ENCODE data around the gene PAQR8. TPM values are rescaled to one million over a fixed set of nuclear protein-coding genes. Genes with fewer than 3 reads are reported as not detected.
"Not testable (repeated sequence)": the region's sequence is repeated elsewhere in the genome, so short reads cannot be mapped to it uniquely, and the experiment has no call there.

PAQR8 gene
- total RNA-seq, 2 experiments from 2014 or later = 8.1 to 9.2 TPM

DNA sequence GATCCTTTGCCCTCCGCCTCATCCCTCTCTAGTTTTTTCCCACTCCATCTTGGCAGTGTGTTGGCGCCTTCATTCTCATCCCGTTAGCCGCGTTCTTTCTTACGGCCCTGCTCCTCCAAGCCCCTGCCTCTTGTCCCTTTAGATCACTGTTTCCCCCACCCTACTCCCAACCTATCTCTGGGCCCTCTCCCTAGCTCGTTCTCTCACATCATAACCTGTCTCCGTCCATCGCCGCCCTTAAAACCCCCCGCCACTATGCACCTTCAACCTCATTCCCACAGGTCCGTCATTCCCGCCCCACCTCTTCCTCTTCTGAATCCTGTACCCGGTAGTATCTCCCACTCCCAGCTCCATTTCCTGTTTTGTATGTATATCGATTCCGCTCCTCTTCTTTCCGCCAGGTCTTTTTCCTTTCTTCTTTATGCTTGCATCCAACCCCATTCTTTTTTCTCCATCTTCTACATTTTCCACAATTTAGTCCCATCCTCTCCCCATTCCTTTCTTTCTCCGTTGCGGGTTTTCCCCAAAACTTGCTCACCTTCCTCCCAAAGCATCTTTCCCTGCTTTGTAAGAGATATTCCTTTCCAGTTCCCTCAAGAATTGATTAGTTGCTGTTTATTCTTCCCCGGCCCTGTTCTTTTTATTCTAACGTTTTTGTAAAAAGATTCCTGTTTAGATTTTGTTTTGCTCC lies 58.9 kb downstream of the PAQR8 start:
- POLR2A ChIA-PET = interaction anchor here (0.7 kb wide), 1 partner anchor 154 kb away, joined by 4 read pairs; no protein-coding TSS in a partner anchor

DNA sequence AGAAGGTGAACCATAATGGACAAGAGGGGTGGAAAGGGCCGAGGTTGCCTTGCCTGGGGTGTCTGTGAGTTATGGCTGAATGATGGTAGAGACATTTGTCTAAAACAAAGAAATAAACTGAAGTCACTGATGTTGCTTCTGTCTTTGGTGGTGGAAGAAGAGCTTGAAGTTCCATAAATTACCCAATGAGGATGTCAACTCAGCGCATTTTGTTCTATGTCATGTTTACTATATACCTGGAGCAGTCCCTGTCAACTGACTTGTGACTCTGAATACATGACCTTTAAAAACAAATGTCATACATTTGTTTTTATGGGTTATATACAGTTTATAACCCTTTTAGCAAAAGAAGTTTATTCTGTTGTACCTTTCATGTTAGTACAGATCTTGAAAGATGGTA lies 60.2 kb downstream of the PAQR8 start:
- ChIA-PET POLR2A (interaction anchor here (0.5 kb wide), 1 partner anchor 169 kb away, joined by 7 read pairs; no protein-coding TSS in a partner anchor), CTCF (interaction anchor here (1.2 kb wide), 1 partner anchor 154 kb away, joined by 3 read pairs; no protein-coding TSS in a partner anchor)

More for the DNA sequence above, 58.9 kb downstream of the PAQR8 start:
- CTCF ChIA-PET = interaction anchor here (1.2 to 1.3 kb wide), 2 partner anchors 155 to 241 kb away, joined by 3 to 4 read pairs; no protein-coding TSS in a partner anchor

DNA sequence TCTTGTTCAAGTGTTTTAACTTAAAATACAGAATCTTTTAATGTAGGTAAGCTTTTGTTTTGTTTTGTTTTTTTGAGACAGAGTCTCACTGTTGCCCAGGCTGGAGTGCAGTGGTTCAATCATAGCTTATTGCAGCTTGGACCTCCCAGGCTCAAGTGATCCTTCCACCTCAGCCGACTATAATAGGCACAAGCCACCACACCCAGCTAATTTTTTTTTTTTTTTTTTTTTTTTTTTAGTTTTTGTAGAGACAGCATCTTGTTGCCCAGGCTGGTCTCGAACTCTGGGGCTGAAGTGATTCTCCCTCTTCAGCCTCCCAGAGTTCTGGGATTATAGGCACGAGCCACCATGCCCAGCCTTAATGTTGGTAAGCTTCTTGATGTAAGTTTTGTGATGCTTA lies 61.5 kb downstream of the PAQR8 start:
- ChIA-PET POLR2A (interaction anchor here (0.6 kb wide), 1 partner anchor 119 kb away, joined by 6 read pairs; no protein-coding TSS in a partner anchor), CTCF (interaction anchor here (0.7 kb wide), 2 partner anchors 165 to 276 kb away, joined by 3 read pairs; no protein-coding TSS in a partner anchor)

DNA sequence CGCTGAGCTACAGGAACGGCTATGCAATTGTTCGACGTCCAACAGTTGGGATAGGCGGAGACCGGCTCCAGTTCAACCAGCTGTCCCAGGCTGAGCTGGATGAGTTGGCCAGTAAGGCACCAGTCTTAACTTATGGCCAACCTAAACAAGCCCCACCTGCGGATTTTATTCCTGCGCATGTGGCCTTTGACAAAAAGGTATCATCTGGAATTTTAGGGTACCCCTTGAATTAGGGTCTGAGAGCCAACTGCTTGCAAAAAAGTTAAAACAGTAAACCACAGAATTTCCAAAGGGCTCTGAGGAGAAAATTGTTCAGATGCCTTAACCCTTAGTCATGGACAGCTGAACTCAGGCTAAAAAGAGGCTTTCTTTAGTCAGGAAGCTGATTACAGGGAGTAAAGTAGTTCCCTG lies 62.0 kb downstream of the PAQR8 start:
- ChIA-PET CTCF (interaction anchor here (0.7 kb wide), 2 partner anchors 165 to 276 kb away, joined by 3 read pairs; no protein-coding TSS in a partner anchor), POLR2A (no interaction called here)

DNA sequence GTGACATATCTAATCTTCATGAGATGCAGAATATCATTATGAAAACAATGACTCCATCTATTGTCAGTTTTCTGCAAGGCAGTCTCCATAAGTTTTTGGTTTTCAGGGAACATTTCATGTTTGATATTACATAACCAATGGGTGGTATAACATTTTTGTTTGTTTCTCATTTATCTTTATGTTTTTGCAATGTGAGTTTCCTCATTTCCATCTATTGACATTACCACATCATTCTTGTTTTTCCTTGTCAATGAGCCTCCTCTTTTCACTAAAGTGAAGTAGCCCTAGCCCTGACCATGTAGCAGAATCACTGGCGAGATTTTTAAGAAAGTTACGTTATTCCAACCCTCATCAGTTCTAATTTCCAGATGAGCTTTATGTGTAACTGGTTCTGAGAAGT lies 62.6 kb downstream of the PAQR8 start:
- POLR2A ChIA-PET = no interaction called here
- CTCF ChIA-PET = no interaction called here

DNA sequence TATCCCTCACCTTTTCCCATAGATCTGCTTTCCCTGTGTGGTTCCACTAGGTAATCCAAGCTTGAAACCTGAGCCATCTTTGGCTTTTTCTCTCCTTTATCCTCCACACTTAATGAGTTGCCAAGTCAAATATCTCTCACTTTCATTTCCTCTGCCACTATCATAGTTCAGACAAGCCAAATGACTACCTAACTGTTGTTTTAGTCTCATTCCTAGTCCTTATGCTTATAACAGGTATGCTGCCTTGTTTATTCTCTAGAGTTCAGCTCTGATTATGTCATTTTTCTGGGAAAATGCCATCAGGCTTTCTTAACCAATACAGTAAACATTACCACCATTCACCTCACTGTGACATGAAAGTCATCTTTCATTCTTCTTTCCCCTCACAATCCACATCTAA lies 64.7 kb downstream of the PAQR8 start:
- POLR2A ChIA-PET = no interaction called here
- CTCF ChIA-PET = interaction anchor here (1.0 kb wide), 1 partner anchor 225 kb away, joined by 3 read pairs; no protein-coding TSS in a partner anchor

DNA sequence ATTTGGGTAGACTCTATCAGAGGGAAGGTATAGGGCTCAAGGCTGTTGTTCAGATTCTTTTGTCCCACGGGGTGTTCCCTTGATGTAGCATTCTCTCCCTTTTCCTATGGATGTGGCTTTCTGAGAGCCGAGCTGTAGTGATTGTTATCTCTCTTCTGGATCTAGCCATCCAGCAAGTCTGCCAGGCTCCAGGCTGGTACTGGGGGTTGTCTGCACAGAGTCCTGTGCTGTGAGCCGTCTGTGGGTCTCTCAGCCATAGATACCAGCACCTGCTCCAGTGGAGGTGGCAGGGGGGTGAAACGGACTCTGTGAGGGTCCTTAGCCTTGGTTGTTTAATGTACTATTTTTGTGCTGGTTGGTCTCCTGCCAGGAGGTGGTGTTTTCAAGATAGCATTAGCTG lies 71.3 kb downstream of the PAQR8 start:
- POLR2A ChIA-PET, CTCF ChIA-PET: not testable (repeated sequence)

DNA sequence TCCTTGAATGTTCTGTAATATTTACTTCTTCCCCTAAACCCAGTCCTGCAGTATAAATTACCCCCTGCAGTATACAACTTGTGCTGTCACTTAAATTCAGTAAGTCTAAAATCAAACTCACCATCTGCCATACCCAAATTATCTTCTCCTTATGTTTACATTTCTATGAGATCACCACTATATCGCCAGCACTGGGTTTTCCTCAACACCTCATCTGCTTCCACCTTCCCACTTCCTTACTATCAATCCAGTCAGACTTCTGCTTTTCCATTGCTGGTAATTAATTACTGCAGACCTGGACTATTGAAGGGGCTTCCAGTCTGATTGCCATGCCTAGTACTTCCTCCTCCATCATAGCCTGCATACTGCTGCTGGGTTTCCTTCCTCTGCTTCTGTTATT lies 73.4 kb downstream of the PAQR8 start:
- CTCF ChIA-PET = no interaction called here
- POLR2A ChIA-PET = no interaction called here

DNA sequence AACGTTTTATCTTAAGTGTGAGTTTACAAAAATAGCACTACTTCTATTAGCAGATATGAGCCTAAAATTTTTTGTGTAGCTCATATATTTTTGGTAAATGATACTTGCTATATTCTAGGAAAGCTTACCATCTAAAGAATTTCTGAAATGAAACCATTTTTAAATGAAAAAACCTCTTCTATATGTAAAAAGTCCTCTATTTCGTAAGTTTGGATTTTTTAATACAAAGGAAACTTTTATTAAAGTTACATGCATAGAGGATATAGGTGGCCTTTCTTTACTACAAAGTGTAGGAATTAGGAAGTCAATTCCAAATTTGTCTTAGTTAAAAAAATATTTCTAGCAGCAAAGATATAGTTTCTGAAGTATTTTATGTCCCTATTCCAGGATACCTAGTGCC lies 77.0 kb downstream of the PAQR8 start:
- ChIA-PET POLR2A (no interaction called here), CTCF (no interaction called here)

DNA sequence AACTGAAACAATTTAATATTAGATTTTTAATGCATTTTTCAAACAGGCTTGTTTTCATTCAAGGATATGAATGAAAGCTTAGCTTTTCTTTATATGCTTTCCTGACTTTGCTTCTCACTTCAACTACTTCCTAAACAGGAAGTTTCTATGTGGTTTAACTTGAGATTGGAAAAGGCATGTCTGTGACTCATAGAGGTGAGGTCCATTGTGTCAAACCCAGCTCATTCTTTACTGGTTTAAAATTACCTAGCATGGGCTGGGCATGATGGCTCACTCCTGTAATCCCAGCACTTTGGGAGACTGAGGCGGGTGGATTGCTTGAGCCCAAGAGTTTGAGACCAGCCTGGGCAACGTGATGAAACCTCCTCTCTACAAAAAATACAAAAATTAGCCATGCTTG lies 92.6 kb downstream of the PAQR8 start:
- CTCF ChIA-PET = interaction anchor here (0.9 kb wide), 1 partner anchor 10 kb away, joined by 3 read pairs; no protein-coding TSS in a partner anchor
- POLR2A ChIA-PET = no interaction called here

DNA sequence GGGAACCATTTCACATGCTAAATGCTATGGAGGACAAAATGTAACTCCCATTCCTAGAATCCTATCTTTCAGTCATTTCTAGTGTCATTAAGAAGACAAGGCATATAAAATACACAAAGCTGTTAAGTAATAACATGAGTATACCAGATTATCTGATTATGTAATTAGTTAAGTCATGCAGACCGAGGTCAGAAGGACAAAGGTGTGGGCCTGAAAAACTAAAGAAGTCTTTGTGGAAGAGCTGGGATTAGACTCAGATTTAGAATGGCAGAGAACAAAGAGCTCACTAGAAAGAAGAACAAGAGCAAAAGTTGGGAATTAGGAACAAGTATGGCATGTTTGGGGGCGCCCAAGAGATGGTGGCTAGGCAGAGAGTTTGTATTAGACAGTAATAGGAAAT lies 95.1 kb downstream of the PAQR8 start:
- ChIA-PET CTCF (no interaction called here), POLR2A (no interaction called here)

Other genes with a start within 250 kb of the PAQR8 start
- under 1 TPM; 0.61 to 0.78 TPM for gene IL17A, start 175.8 kb upstream of the PAQR8 start, total RNA-seq
- gene IL17F, start 117.7 kb upstream of the PAQR8 start, total RNA-seq = 1 to 10 TPM; 1.5 to 3.6 TPM
- gene MCM3, start 77.4 kb upstream of the PAQR8 start, total RNA-seq = 100 to 1,000 TPM; 297 to 301 TPM
- 1 to 10 TPM; 2.6 to 3.2 TPM for gene EFHC1, start 58.2 kb downstream of the PAQR8 start, total RNA-seq
- gene TRAM2, start 214.9 kb downstream of the PAQR8 start, total RNA-seq = 1 to 10 TPM; 2.6 to 2.7 TPM

Data from activated CD8-positive, alpha-beta memory T cell treated with anti-CD3 and anti-CD28 coated beads for 36 hours (primary cell).